Activated CD4-positive, alpha-beta T cell treated with anti-CD3 and anti-CD28 coated beads, Interleukin-2, Interleukin-6, amounts not matched to agents 100 ng/mL and 50 ng/mL, durations not matched to agents 16 hours and 8 hours (primary cell): ENCODE data around the gene PSAP.

ENCODE experiments used
- DNase-seq: peaks from one replicate; pipeline ENCODE4 v3.0.0-alpha.2; 2020

PSAP gene

GRCh38 chr10:71806704-71807556, 44.1 kb downstream of the PSAP start:
- no peak for DNase-seq

GRCh38 chr10:71805776-71806703, 45.0 kb downstream of the PSAP start:
- DNase-seq = no peak

GRCh38 chr10:71804077-71804476, 47.0 kb downstream of the PSAP start:
- DNase-seq = no peak

- no peak for DNase-seq
Observed at GRCh38 chr10:71802715-71803488, 48.1 kb downstream of the PSAP start.

GRCh38 chr10:71802235-71802634, 48.8 kb downstream of the PSAP start:
- no peak for DNase-seq

- no peak for DNase-seq
Observed at GRCh38 chr10:71801361-71801760, 49.7 kb downstream of the PSAP start.

- DNase-seq = no peak
Observed at GRCh38 chr10:71799608-71800453, 51.2 kb downstream of the PSAP start.

GRCh38 chr10:71799112-71799511, 51.9 kb downstream of the PSAP start:
- DNase-seq = no peak

- DNase-seq = no peak
Observed at GRCh38 chr10:71798308-71798624, 52.8 kb downstream of the PSAP start.

- no peak for DNase-seq
Observed at GRCh38 chr10:71797533-71798307, 53.3 kb downstream of the PSAP start.

- DNase-seq = no peak
Observed at GRCh38 chr10:71796749-71797405, 54.2 kb downstream of the PSAP start.

- no peak for DNase-seq
Observed at GRCh38 chr10:71795248-71795647, 55.8 kb downstream of the PSAP start.

GRCh38 chr10:71790749-71791440, 60.2 kb downstream of the PSAP start:
- DNase-seq = peak; percentile 24

GRCh38 chr10:71789871-71790270, 61.2 kb downstream of the PSAP start:
- DNase-seq = no peak

- no peak for DNase-seq
Observed at GRCh38 chr10:71788954-71789353, 62.1 kb downstream of the PSAP start.

GRCh38 chr10:71784679-71785272, 66.3 kb downstream of the PSAP start:
- DNase-seq = no peak

GRCh38 chr10:71783917-71784678, 67.0 kb downstream of the PSAP start:
- DNase-seq = no peak

GRCh38 chr10:71782917-71783490, 68.0 kb downstream of the PSAP start:
- DNase-seq = no peak
